Measurements from ENCODE around the gene HOXD3. TPM values are rescaled to one million over a fixed set of nuclear protein-coding genes. Genes with fewer than 3 reads are reported as not detected.

HOXD3 gene
- total RNA-seq, 2 donors from 2014 or later = not detected

- ATAC-seq (no peak), DNase-seq (ENCODE audit: low spot score) (no peak)
- no peaks in the 10 kb centered on the region for H3K9me3 Mint-ChIP-seq
- H3K4me1 Mint-ChIP-seq (ENCODE audit: low read depth in 2 of 2) = peaks cover 0 to 4% of the 10 kb centered on the region in 2 donors
- peaks cover 3% of the 10 kb centered on the region for H3K36me3 Mint-ChIP-seq
- H3K27ac Mint-ChIP-seq = no peak overlapping the region
- H3K4me3 Mint-ChIP-seq = no peak overlapping the region
- H3K27me3 Mint-ChIP-seq = peaks cover 49 to 69% of the 10 kb centered on the region in 2 donors
Measured at GRCh38 chr2:176174382-176174823, 17.3 kb downstream of the HOXD3 start.

- H3K4me1 Mint-ChIP-seq (ENCODE audit: low read depth in 2 of 2) = peaks cover 0 to 4% of the 10 kb centered on the region in 2 donors
- peaks cover 6% of the 10 kb centered on the region for H3K36me3 Mint-ChIP-seq
- no peak for DNase-seq (ENCODE audit: low spot score)
- no peak overlapping the region for H3K4me3 Mint-ChIP-seq
- no peak overlapping the region for H3K27ac Mint-ChIP-seq
- no peak for ATAC-seq
- H3K27me3 Mint-ChIP-seq = peaks cover 51 to 69% of the 10 kb centered on the region in 2 donors
- no peaks in the 10 kb centered on the region for H3K9me3 Mint-ChIP-seq
Measured at GRCh38 chr2:176174824-176175708, 18.0 kb downstream of the HOXD3 start.

- ATAC-seq (no peak), DNase-seq (ENCODE audit: low spot score) (no peak)
- H3K9me3 Mint-ChIP-seq = no peaks in the 10 kb centered on the region
- peaks cover 53 to 73% of the 10 kb centered on the region in 2 donors for H3K27me3 Mint-ChIP-seq
- H3K4me1 Mint-ChIP-seq (ENCODE audit: low read depth in 2 of 2) = peaks cover 0 to 4% of the 10 kb centered on the region in 2 donors
- peaks cover 6% of the 10 kb centered on the region for H3K36me3 Mint-ChIP-seq
- H3K4me3 Mint-ChIP-seq = no peak overlapping the region
- H3K27ac Mint-ChIP-seq = no peak overlapping the region
Measured at GRCh38 chr2:176175709-176176607, 18.9 kb downstream of the HOXD3 start.

GRCh38 chr2:176177580-176178037 is 20.5 kb downstream of the HOXD3 start:
- peaks cover 0 to 3% of the 10 kb centered on the region in 2 donors for H3K4me1 Mint-ChIP-seq (ENCODE audit: low read depth in 2 of 2)
- H3K36me3 Mint-ChIP-seq = peaks cover 6% of the 10 kb centered on the region
- H3K27ac Mint-ChIP-seq = no peak overlapping the region
- peaks cover 52 to 79% of the 10 kb centered on the region in 2 donors for H3K27me3 Mint-ChIP-seq
- H3K4me3 Mint-ChIP-seq = no peak overlapping the region
- H3K9me3 Mint-ChIP-seq = no peaks in the 10 kb centered on the region
- no peak for ATAC-seq
- no peak for DNase-seq (ENCODE audit: low spot score)

- no peak overlapping the region for H3K27ac Mint-ChIP-seq
- H3K4me1 Mint-ChIP-seq (ENCODE audit: low read depth in 2 of 2) = no peaks in the 10 kb centered on the region
- peaks cover 6% of the 10 kb centered on the region for H3K36me3 Mint-ChIP-seq
- H3K9me3 Mint-ChIP-seq = no peaks in the 10 kb centered on the region
- no peak overlapping the region for H3K4me3 Mint-ChIP-seq
- peaks cover 50 to 79% of the 10 kb centered on the region in 2 donors for H3K27me3 Mint-ChIP-seq
- DNase-seq (ENCODE audit: low spot score) = no peak
- no peak for ATAC-seq
Measured at GRCh38 chr2:176178038-176178756, 21.1 kb downstream of the HOXD3 start.

- Mint-ChIP-seq H3K27ac (no peak overlapping the region), H3K27me3 (peaks cover 52 to 79% of the 10 kb centered on the region in 2 donors), H3K4me3 (no peak overlapping the region), H3K4me1 (ENCODE audit: low read depth in 2 of 2) (no peaks in the 10 kb centered on the region), H3K36me3 (peaks cover 6% of the 10 kb centered on the region), H3K9me3 (no peaks in the 10 kb centered on the region)
- no peak for ATAC-seq
- no peak for DNase-seq (ENCODE audit: low spot score)
Measured at GRCh38 chr2:176178757-176179295, 21.7 kb downstream of the HOXD3 start.

GRCh38 chr2:176181551-176181950 is 24.4 kb downstream of the HOXD3 start:
- no peak for DNase-seq (ENCODE audit: low spot score)
- H3K9me3 Mint-ChIP-seq = no peaks in the 10 kb centered on the region
- no peaks in the 10 kb centered on the region for H3K4me1 Mint-ChIP-seq (ENCODE audit: low read depth in 2 of 2)
- no peak overlapping the region for H3K27ac Mint-ChIP-seq
- H3K36me3 Mint-ChIP-seq = peaks cover 6% of the 10 kb centered on the region
- H3K27me3 Mint-ChIP-seq = peaks cover 47 to 78% of the 10 kb centered on the region in 2 donors
- no peak overlapping the region for H3K4me3 Mint-ChIP-seq
- ATAC-seq = no peak

- Mint-ChIP-seq H3K4me3 (no peak overlapping the region), H3K36me3 (peaks cover 13% of the 10 kb centered on the region), H3K4me1 (ENCODE audit: low read depth in 2 of 2) (peaks cover 5 to 6% of the 10 kb centered on the region in 2 donors), H3K9me3 (no peaks in the 10 kb centered on the region), H3K27ac (no peak overlapping the region), H3K27me3 (peaks cover 48 to 76% of the 10 kb centered on the region in 2 donors)
- DNase-seq (ENCODE audit: low spot score) (no peak), ATAC-seq (no peak)
Measured at GRCh38 chr2:176182671-176183070, 25.6 kb downstream of the HOXD3 start.

GRCh38 chr2:176184749-176185148 is 27.6 kb downstream of the HOXD3 start:
- Mint-ChIP-seq H3K36me3 (peaks cover 11% of the 10 kb centered on the region), H3K4me3 (no peak overlapping the region), H3K27ac (no peak overlapping the region), H3K27me3 (peaks cover 49 to 75% of the 10 kb centered on the region in 2 donors), H3K9me3 (no peaks in the 10 kb centered on the region), H3K4me1 (ENCODE audit: low read depth in 2 of 2) (peaks cover 10 to 13% of the 10 kb centered on the region in 2 donors)
- ATAC-seq (no peak), DNase-seq (ENCODE audit: low spot score) (no peak)

- no peak for DNase-seq (ENCODE audit: low spot score)
- Mint-ChIP-seq H3K4me1 (ENCODE audit: low read depth in 2 of 2) (peaks cover 10 to 13% of the 10 kb centered on the region in 2 donors), H3K9me3 (no peaks in the 10 kb centered on the region), H3K4me3 (no peak overlapping the region), H3K27ac (no peak overlapping the region), H3K36me3 (peaks cover 11% of the 10 kb centered on the region), H3K27me3 (peaks cover 45 to 68% of the 10 kb centered on the region in 2 donors)
- ATAC-seq = no peak
Measured at GRCh38 chr2:176186024-176186423, 28.9 kb downstream of the HOXD3 start.

GRCh38 chr2:176187200-176187898 is 30.2 kb downstream of the HOXD3 start:
- H3K27me3 Mint-ChIP-seq = peaks cover 43 to 73% of the 10 kb centered on the region in 2 donors
- peaks cover 10 to 13% of the 10 kb centered on the region in 2 donors for H3K4me1 Mint-ChIP-seq (ENCODE audit: low read depth in 2 of 2)
- H3K27ac Mint-ChIP-seq = no peak overlapping the region
- H3K4me3 Mint-ChIP-seq = peak overlapping the region; percentile 88
- DNase-seq (ENCODE audit: low spot score) = no peak
- no peaks in the 10 kb centered on the region for H3K9me3 Mint-ChIP-seq
- no peak for ATAC-seq
- H3K36me3 Mint-ChIP-seq = peaks cover 11% of the 10 kb centered on the region

- peaks cover 11% of the 10 kb centered on the region for H3K36me3 Mint-ChIP-seq
- ATAC-seq = peak; percentile 57 to 61
- peaks cover 46 to 73% of the 10 kb centered on the region in 2 donors for H3K27me3 Mint-ChIP-seq
- no peak within 1 kb of the TSS for H3K27ac Mint-ChIP-seq
- peaks cover 10 to 13% of the 10 kb centered on the region in 2 donors for H3K4me1 Mint-ChIP-seq (ENCODE audit: low read depth in 2 of 2)
- H3K9me3 Mint-ChIP-seq = no peaks in the 10 kb centered on the region
- DNase-seq (ENCODE audit: low spot score) = no peak
- H3K4me3 Mint-ChIP-seq = peak within 1 kb of the TSS; percentile 88
Measured at GRCh38 chr2:176187899-176188773, 31.0 kb downstream of the HOXD3 start, which contains the start of gene HOXD1. HOXD1 (plus strand) TSS chr2:176188668; CDS start chr2:176188802, 134 bp downstream.
